Measurements from ENCODE around the gene FASN.

- no peak for TF ChIP-seq CTCF (IDR thresholded peaks at IDR 0.05; ENCODE audit: poor library complexity, severe bottlenecking)
- TF ChIP-seq TAF1 (IDR thresholded peaks at IDR 0.05; ENCODE audit: low read depth) = no peak
- no peak for TF ChIP-seq EZH2 (IDR thresholded peaks at IDR 0.05; ENCODE audit: borderline replicate concordance, insufficient read depth, low read length, poor library complexity, severe bottlenecking)
Observed at GRCh38 chr17:82033359-82034085, 64.5 kb downstream of the FASN start.
